Measurements from ENCODE around the gene LSR.

Gene LSR

GRCh38 chr19:35249146-35249847, 495 bp downstream of the LSR start:
- no peak for DNase-seq

GRCh38 chr19:35249848-35250711, 1.3 kb downstream of the LSR start:
- peak; percentile 53 for DNase-seq

GRCh38 chr19:35251456-35251855, 2.7 kb downstream of the LSR start:
- DNase-seq = no peak

GRCh38 chr19:35253316-35254286, 4.8 kb downstream of the LSR start:
- no peak for DNase-seq

GRCh38 chr19:35254341-35255297, 5.8 kb downstream of the LSR start:
- no peak for DNase-seq

GRCh38 chr19:35256566-35256965, 7.8 kb downstream of the LSR start:
- no peak for DNase-seq

GRCh38 chr19:35257113-35257461, 8.3 kb downstream of the LSR start:
- DNase-seq = no peak

GRCh38 chr19:35260694-35261304, 12.0 kb downstream of the LSR start:
- no peak for DNase-seq

- no peak for DNase-seq
Observed at GRCh38 chr19:35261356-35262100, 12.7 kb downstream of the LSR start.

- no peak for DNase-seq
Observed at GRCh38 chr19:35262101-35262761, 13.4 kb downstream of the LSR start.

GRCh38 chr19:35264268-35265125, 15.7 kb downstream of the LSR start:
- DNase-seq = no peak

GRCh38 chr19:35265126-35265899, 16.5 kb downstream of the LSR start:
- DNase-seq = no peak

- no peak for DNase-seq
Observed at GRCh38 chr19:35265900-35266519, 17.2 kb downstream of the LSR start.

GRCh38 chr19:35266520-35267352, 17.9 kb downstream of the LSR start:
- DNase-seq = no peak

GRCh38 chr19:35267353-35267817, 18.6 kb downstream of the LSR start:
- no peak for DNase-seq

- DNase-seq = peak; percentile 28
Observed at GRCh38 chr19:35267818-35268535, 19.2 kb downstream of the LSR start.

All from NCI-H2029 treated with DMSO at 0.1 percent for 48 hours (cell line).